GM21367 (cell line): Measurements from ENCODE around the gene UBA6.

ENCODE experiments used
- ATAC-seq: cut with Tn5 transposase; IDR thresholded peaks from one replicate; pipeline ENCODE4 v1.9.1; 2021; ENCODE audit not compliant: unreplicated experiment

The UBA6 gene

DNA sequence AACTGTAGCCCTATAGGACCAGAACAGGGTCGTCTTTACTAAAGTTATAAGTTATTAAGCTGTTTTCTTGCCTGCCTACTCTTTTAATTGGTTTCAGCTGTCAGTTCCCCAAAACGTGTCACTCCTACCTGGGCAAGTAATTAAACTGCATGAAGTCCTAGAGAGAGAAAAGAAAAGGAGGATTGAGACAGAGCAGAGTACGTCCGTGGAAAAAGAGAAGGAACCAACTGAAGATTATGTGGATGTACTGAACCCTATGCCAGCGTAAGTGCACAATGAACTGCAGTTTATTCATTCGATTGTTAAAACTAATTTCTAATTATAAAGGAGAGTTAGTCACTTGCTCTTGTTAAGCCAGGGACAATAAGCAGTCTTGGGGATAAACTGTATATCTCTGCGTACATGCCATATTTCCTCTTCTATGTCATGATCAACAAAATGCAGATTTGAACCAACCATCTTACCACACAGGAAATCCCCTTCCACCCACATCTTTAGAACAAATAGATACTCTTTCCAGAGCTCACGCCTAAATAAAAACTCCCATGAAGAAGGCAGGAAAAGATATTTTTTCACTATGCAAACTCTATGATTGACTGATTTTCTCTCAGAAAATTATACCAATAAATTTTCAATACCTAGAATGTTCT lies 119.6 kb downstream of the UBA6 start:
- ATAC-seq: peak; percentile 42

DNA sequence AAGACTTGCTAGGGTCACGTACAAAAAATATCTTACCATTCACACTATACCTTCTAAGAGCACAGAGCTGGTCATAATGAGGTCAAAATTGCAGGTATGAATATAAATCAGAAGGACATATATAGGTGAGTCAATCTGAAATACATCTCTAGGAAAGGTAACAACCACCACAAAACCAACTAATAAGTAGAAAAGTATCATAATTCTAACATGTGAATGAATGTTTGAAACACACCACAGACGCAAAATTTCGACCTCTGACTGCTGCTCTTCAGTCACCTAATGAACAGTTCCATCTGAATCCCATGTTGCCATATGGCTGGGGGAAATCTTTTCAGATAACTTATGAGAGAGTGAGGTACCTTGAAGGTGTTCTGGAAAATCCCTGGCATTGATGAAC lies 120.4 kb downstream of the UBA6 start:
- ATAC-seq: no peak

DNA sequence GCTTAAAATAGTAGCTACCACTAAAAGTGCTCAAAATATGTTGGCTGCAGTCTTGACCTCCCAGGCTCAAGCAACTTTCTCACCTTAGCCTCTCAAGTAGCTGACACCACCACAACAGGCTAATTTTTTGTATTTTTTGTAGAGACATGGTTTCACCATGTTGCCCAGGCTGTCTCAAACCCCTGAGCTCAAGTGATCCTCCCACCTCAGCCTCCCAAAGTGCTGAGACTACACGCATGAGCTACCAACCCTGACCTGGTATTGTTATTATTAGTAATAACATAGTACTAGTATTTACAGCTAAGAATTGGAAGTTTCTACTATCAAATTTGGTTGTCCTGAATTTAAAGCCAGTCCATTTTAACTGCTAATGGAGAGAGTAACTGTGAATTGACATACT lies 124.4 kb downstream of the UBA6 start:
- peak; percentile 53 for ATAC-seq

DNA sequence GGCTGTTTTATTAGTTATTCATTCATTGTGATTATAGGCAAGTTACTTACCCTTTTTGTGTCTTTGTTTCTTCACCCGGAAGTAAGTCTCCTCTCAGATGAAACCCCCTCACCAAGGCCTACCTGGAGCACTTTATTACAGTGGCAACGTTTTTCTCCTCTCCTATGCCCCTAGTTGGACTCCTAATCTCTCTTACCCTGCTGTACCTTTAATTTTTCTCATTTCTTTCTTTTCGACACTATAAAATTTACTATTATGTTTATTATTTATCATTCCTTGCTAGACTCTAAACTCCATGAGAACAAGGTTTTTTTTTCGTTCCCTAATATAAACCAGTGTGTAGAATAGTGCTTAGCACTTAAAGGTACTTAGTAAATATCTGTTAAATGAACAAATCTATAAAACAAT lies 124.9 kb downstream of the UBA6 start:
- no peak for ATAC-seq

DNA sequence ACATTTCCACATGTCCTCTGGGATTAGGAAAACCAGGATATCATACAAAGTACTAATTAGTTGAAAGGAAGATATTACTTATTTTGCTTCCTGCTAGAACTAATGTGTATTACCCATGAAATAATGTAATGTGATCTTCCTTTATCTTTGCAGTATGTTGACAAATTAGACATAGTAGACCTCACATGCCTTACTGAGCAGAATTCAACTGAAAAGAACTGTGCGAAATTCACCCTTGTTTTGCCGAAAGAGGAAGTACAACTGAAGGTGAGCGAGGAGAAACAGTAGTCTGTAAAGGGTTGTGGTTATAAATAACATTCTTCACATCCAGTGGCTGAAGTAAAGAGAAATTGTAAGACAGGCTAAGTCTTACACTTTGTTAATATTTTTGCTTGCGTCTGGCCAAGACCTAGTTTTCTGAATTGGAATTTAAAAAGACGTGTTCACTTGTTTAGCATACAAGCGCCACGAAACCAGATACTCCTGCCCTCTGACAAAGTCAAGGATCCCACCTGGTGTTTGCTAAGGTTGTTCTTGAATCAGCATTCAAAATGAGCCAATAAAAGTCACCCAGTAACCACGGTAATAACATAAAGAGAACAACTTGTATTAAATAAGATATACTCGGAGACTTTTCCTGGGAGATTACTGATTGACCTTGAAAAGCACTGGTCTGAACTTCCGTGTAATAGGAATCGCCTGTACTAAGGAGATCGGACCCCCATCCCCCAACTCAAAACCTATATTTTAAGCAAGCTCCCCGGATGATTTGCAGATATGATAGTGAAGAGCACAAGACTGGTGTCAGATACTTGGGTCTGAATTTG lies 125.5 kb downstream of the UBA6 start:
- ATAC-seq: peak; percentile 93

DNA sequence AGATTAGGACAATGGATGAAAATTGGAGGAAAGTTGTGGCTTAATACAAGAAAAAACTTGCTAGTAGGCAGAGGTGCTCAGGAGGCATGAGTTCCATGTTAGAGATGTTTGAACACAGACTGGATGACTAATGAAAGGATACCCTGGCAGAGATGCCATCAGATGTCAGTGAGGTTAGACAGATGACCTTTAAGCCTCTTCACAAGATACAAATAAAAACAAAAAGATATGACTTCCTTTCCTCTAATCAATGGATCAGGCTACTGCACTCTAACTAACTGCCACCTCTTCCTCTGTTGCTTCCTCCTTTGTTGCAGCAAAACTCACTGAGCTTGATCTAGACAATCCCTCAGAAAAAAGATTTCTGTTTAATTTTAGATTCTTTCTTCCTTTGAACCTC lies 127.8 kb downstream of the UBA6 start:
- no peak for ATAC-seq

DNA sequence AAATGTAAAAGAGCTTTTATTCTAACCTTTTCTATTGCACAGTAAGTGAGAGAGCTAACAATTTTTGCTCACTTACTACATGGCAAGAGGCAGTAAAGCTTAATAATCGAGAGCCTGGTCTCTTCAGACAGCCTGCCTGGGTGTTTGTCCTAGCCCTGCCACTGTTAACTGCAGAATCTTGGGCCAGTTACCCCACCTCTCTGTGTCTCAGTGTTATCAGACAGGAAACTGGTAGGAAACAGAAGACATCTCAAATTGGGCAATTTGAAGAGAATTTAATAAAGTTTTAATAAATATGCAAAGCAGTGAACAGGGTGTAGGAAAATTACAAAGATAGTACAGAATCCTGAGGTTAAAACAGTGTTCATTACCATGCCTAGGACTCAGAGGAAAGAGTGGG lies 129.0 kb downstream of the UBA6 start:
- no peak for ATAC-seq

DNA sequence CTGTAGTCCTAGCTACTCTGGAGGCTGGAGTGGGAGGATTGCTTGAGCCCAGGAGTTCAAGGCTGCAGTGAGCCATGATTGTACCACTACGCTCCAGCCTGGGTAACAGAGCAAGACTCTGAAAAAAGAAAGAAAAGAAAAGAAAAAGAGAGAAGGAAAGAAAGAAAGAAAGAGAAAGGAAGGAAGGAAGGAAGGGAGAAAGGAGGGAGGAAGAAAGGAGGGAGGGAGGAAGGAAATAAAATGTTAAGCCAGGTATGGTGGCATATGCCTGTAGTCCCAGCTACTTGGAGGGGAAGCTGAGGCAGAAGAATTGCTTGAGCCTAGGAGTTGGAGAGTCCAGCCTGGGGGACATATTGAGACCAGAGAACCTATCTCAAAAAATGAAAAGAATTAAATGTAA lies 130.4 kb downstream of the UBA6 start:
- ATAC-seq: no peak

DNA sequence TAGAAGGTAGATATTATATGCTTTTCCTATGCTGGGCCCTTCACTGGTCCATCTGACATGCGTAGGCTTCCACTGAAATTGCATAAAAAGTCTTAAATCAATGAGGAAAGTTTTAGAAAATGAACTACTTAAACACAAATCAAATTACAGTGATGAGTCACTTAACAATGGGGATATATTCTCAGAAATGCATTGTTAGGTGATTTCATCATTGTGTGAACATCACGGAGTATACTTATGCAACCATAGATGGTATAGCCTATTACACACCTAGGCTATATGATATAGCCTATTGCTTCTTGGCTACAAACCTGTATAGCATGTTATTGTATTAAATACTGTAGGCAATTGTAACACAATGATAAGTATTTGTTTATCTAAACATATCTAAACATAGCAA lies 132.1 kb downstream of the UBA6 start:
- ATAC-seq: no peak

DNA sequence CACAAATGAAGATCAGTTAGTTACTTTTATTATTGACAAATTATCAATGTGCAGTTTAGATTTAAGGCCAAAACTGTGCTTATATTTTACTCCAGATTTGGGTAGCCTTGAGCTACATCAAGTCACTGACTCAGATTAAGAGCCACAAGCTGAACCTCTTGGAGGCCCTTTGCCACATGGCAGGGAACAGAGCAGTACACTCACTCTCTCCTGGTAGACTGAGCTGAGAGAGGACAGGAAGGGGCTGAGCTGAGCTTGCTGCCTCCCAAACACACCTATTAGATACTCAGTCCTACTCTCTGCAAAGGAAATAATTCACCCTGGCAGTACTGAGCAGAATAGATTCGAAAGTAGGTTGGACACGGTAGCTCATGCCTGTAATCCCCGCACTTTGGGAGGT lies 134.6 kb downstream of the UBA6 start:
- ATAC-seq: no peak

DNA sequence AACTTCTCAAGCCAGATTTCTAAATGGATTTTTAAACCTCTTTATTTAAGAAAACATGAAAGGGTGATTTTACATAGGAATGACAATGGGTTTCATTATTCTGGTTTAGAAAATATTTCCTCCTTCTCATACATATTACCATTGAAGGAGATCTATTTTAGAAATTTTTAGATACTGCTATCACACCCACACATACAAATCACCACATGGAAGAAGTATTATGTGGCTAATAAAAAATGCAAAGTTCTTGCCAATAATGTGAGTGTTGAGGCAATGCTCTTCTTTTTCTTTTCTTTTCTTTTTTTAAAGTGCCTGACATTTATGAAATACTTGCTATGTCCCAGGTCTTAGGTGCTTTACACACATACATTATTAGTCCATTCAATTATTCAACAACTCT lies 135.7 kb downstream of the UBA6 start:
- no peak for ATAC-seq
